22Rv1 (cell line): ENCODE data around the gene SPAG17.

Experiments
- ZFX ChIP-seq: fragments of 450-650 bp; IDR thresholded peaks from 2 replicates; pipeline ENCODE4 v1.6.1; 2017; ENCODE audit warnings: antibody characterized with exemption, borderline replicate concordance
- TF ChIP-seq, protein P1 (sequence below): fragments of 450-650 bp; IDR thresholded peaks from 2 replicates; pipeline ENCODE4 v1.5.1; 2017; ENCODE audit warnings: mild to moderate bottlenecking

DNA sequence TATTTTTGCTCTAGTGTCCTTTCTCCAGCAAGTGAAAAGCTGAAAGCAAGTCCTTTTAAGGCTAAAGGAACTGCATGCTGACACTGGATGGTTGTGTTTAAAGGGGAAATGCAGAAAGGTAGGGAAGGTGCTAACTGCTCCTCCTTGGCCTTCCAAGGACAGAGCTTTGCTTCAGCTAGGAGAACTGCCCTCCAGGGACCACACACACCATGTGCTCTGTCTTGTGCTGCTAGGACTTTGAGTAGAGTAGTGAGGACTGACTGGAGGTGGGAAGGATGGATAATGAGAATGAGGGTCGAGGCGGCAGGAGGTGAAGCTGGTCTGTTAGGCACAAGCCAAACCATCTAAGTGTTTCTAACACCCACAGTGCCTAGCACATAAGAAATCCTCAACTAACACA lies 177.6 kb downstream of the SPAG17 start:
- TF ChIP-seq, protein P1, sequence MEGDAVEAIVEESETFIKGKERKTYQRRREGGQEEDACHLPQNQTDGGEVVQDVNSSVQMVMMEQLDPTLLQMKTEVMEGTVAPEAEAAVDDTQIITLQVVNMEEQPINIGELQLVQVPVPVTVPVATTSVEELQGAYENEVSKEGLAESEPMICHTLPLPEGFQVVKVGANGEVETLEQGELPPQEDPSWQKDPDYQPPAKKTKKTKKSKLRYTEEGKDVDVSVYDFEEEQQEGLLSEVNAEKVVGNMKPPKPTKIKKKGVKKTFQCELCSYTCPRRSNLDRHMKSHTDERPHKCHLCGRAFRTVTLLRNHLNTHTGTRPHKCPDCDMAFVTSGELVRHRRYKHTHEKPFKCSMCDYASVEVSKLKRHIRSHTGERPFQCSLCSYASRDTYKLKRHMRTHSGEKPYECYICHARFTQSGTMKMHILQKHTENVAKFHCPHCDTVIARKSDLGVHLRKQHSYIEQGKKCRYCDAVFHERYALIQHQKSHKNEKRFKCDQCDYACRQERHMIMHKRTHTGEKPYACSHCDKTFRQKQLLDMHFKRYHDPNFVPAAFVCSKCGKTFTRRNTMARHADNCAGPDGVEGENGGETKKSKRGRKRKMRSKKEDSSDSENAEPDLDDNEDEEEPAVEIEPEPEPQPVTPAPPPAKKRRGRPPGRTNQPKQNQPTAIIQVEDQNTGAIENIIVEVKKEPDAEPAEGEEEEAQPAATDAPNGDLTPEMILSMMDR: no peak
- TF ChIP-seq ZFX: no peak
